Mesendoderm (in vitro differentiated cells): ENCODE measurements around the gene CASKIN2.
A peak's percentile ranks its signal among the peaks of the same experiment; 100 is the strongest.

Experiments used
- DNase-seq: peaks from one replicate; pipeline ENCODE4 v3.0.0; 2013
- H2AK5ac ChIP-seq: 2 replicates; pipeline ENCODE4 v1.6.1; 2013; ENCODE audit warnings: low read length, inconsistent platforms
- H2BK120ac ChIP-seq: 2 replicates; pipeline ENCODE4 v1.6.1; 2013; ENCODE audit warnings: low read depth, mild to moderate bottlenecking, low read length, moderate library complexity, mixed read lengths
- H2BK15ac ChIP-seq: replicated peaks from 2 replicates; pipeline ENCODE4 v1.6.1; 2013; ENCODE audit warnings: low read depth, mild to moderate bottlenecking, moderate library complexity
- H2BK5ac ChIP-seq: 2 replicates; pipeline ENCODE4 v1.6.1; 2013; ENCODE audit warnings: low read length, inconsistent platforms
- H3K18ac ChIP-seq: 2 replicates; pipeline ENCODE4 v1.6.1; 2013; ENCODE audit warnings: mild to moderate bottlenecking, low read length, mixed read lengths
- H3K23ac ChIP-seq: one replicate; pipeline ENCODE4 v1.6.1; 2013; ENCODE audit warnings: low read length
- H3K27ac ChIP-seq: 2 replicates; pipeline ENCODE4 v1.5.1; 2013; ENCODE audit warnings: low read depth, mild to moderate bottlenecking, inconsistent platforms, low read length, moderate library complexity
- H3K27me3 ChIP-seq: 2 replicates; pipeline ENCODE4 v1.6.1; 2013; ENCODE audit warnings: low read length, control low read depth, mild to moderate bottlenecking, inconsistent platforms; ENCODE audit not compliant: insufficient read depth, poor library complexity
- H3K36me3 ChIP-seq: 2 replicates; pipeline ENCODE4 v1.6.1; 2013; ENCODE audit warnings: low read length, inconsistent platforms; ENCODE audit not compliant: control insufficient read depth, insufficient read depth
- H3K4ac ChIP-seq: one replicate; pipeline ENCODE4 v1.6.1; 2013; ENCODE audit warnings: low read depth, mild to moderate bottlenecking, low read length, moderate library complexity
- H3K4me1 ChIP-seq: 2 replicates; pipeline ENCODE4 v1.6.1; 2013; ENCODE audit warnings: low read depth, low read length, inconsistent platforms; ENCODE audit not compliant: control insufficient read depth
- H3K4me2 ChIP-seq: 2 replicates; pipeline ENCODE4 v1.6.1; 2013; ENCODE audit warnings: low read length
- H3K4me3 ChIP-seq: 2 replicates; pipeline ENCODE4 v1.5.1; 2013; ENCODE audit warnings: mild to moderate bottlenecking, low read length
- H3K56ac ChIP-seq: one replicate; pipeline ENCODE4 v1.6.1; 2013; ENCODE audit warnings: low read length
- H3K79me1 ChIP-seq: 2 replicates; pipeline ENCODE4 v1.6.1; 2013; ENCODE audit warnings: low read length, inconsistent platforms
- H3K79me2 ChIP-seq: 2 replicates; pipeline ENCODE4 v1.6.1; 2013; ENCODE audit warnings: mild to moderate bottlenecking, low read length; ENCODE audit not compliant: control insufficient read depth, insufficient read depth
- H3K9ac ChIP-seq: 2 replicates; pipeline ENCODE4 v1.6.1; 2013; ENCODE audit warnings: low read length, inconsistent platforms
- H4K5ac ChIP-seq: one replicate; pipeline ENCODE4 v1.6.1; 2013; ENCODE audit warnings: low read length
- H4K8ac ChIP-seq: one replicate; pipeline ENCODE4 v1.6.1; 2013; ENCODE audit warnings: low read depth, mild to moderate bottlenecking, control low read depth, low read length, moderate library complexity
- WGBS: extraction: QIAGEN DNeasy Blood & Tissue Kit; methylation state at CpG from one replicate; pipeline ENCODE4 v1.1.7; 2013; ENCODE audit warnings: low lambda C conversion rate, missing lambda C conversion rate; ENCODE audit not compliant: insufficient coverage; ENCODE audit errors: extremely low coverage; 5-methylcytosine and 5-hydroxymethylcytosine counted together

Gene CASKIN2

DNA sequence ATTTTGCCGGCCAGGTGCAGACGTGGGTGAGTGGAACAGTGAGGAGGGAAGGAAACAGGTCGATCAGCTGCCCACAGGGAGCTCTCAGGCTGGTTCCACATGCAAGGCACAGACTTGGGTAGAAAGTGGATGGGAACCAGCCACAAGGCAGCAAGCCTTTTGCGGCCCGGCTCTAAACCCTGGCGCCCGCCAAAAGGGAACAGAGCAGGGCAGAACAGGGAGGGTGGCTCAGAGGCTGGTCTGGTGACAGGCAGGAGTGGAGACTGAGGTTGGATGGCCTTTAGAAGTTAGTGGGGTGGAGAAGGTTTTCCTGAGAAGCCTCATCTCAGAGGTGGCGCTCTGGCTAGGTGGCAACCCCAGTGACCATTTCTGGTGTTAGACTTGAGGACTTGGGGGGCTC, 20.5 kb upstream of the CASKIN2 start:
- Histone ChIP-seq H4K5ac (no peak overlapping the region), H3K27me3 (no peaks in the 10 kb centered on the region), H3K4me3 (no peak overlapping the region), H3K36me3 (no peaks in the 10 kb centered on the region), H3K23ac (no peak overlapping the region), H3K79me2 (no peaks in the 10 kb centered on the region), H3K79me1 (no peaks in the 10 kb centered on the region), H4K8ac (no peak overlapping the region), H3K9ac (no peak overlapping the region), H2BK5ac (no peak overlapping the region), H2BK120ac (no peak overlapping the region), H3K4ac (no peak overlapping the region), H3K4me1 (no peaks in the 10 kb centered on the region), H3K56ac (no peak overlapping the region), H3K27ac (no peak overlapping the region), H3K18ac (no peak overlapping the region), H2AK5ac (no peak overlapping the region), H2BK15ac (no peak overlapping the region), H3K4me2 (no peak overlapping the region)
- WGBS = no CpG with 5 or more reads among the region's 8 CpGs
- DNase-seq = no peak

DNA sequence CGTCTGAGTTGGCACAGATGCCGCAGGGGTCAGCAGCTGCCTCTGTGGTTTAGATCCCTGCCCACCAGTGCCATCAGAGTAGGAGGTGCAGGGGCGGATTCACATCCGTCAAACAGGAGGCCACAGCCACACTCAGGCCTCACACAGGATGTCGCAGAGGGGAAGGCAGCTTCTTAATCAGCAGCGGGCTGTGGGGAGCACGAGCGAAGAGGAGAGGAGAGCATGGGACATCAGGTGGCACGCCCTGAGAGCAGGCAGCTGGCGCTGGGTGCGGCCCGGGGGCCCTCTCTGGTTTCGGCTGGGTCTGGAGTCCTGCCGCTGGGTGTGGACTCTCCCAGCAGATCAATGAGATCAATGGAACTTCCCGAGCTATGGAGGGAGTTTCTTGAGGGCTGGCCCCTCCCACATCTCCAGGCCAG, 19.8 kb upstream of the CASKIN2 start:
- H3K4me1 ChIP-seq = no peaks in the 10 kb centered on the region
- no peak overlapping the region for H3K4me3 ChIP-seq
- no peaks in the 10 kb centered on the region for H3K79me2 ChIP-seq
- H3K56ac ChIP-seq = no peak overlapping the region
- no peak overlapping the region for H3K9ac ChIP-seq
- H3K18ac ChIP-seq = no peak overlapping the region
- H2BK5ac ChIP-seq = no peak overlapping the region
- H3K36me3 ChIP-seq = no peaks in the 10 kb centered on the region
- no peak overlapping the region for H3K4ac ChIP-seq
- H3K27ac ChIP-seq = no peak overlapping the region
- H4K5ac ChIP-seq = no peak overlapping the region
- DNase-seq = no peak
- no peak overlapping the region for H3K23ac ChIP-seq
- H3K4me2 ChIP-seq = no peak overlapping the region
- H2BK15ac ChIP-seq = no peak overlapping the region
- no peak overlapping the region for H2BK120ac ChIP-seq
- H3K27me3 ChIP-seq = no peaks in the 10 kb centered on the region
- H4K8ac ChIP-seq = no peak overlapping the region
- no CpG with 5 or more reads among the region's 15 CpGs for WGBS
- no peak overlapping the region for H2AK5ac ChIP-seq
- H3K79me1 ChIP-seq = no peaks in the 10 kb centered on the region

- H3K4me2 ChIP-seq = no peak overlapping the region
- no peaks in the 10 kb centered on the region for H3K27me3 ChIP-seq
- H4K8ac ChIP-seq = no peak overlapping the region
- no peak overlapping the region for H3K9ac ChIP-seq
- H3K4me1 ChIP-seq = no peaks in the 10 kb centered on the region
- H3K36me3 ChIP-seq = no peaks in the 10 kb centered on the region
- no peak overlapping the region for H3K27ac ChIP-seq
- H3K18ac ChIP-seq = no peak overlapping the region
- H2AK5ac ChIP-seq = no peak overlapping the region
- no CpG with 5 or more reads among the region's 7 CpGs for WGBS
- H3K56ac ChIP-seq = no peak overlapping the region
- no peaks in the 10 kb centered on the region for H3K79me2 ChIP-seq
- no peak overlapping the region for H3K23ac ChIP-seq
- H2BK15ac ChIP-seq = no peak overlapping the region
- H3K4ac ChIP-seq = no peak overlapping the region
- H4K5ac ChIP-seq = no peak overlapping the region
- H2BK120ac ChIP-seq = no peak overlapping the region
- no peak overlapping the region for H3K4me3 ChIP-seq
- DNase-seq = peak; percentile 79
- peaks cover 2% of the 10 kb centered on the region for H3K79me1 ChIP-seq
- H2BK5ac ChIP-seq = no peak overlapping the region
Observed at GRCh38 chr17:75531721-75532072, 16.4 kb upstream of the CASKIN2 start.

GRCh38 chr17:75530837-75531720, 15.7 kb upstream of the CASKIN2 start:
- no peaks in the 10 kb centered on the region for H3K4me1 ChIP-seq
- no CpG with 5 or more reads among the region's 19 CpGs for WGBS
- no peak overlapping the region for H2BK120ac ChIP-seq
- H3K23ac ChIP-seq = no peak overlapping the region
- H3K4me2 ChIP-seq = no peak overlapping the region
- no peak overlapping the region for H2AK5ac ChIP-seq
- H3K27ac ChIP-seq = no peak overlapping the region
- H3K4me3 ChIP-seq = no peak overlapping the region
- no peak for DNase-seq
- no peaks in the 10 kb centered on the region for H3K27me3 ChIP-seq
- H4K8ac ChIP-seq = no peak overlapping the region
- H3K56ac ChIP-seq = peak overlapping the region; percentile 17
- no peaks in the 10 kb centered on the region for H3K79me2 ChIP-seq
- H3K36me3 ChIP-seq = no peaks in the 10 kb centered on the region
- no peak overlapping the region for H2BK5ac ChIP-seq
- H3K9ac ChIP-seq = no peak overlapping the region
- no peak overlapping the region for H3K4ac ChIP-seq
- peaks cover 2% of the 10 kb centered on the region for H3K79me1 ChIP-seq
- no peak overlapping the region for H3K18ac ChIP-seq
- no peak overlapping the region for H2BK15ac ChIP-seq
- no peak overlapping the region for H4K5ac ChIP-seq

- H3K23ac ChIP-seq = peak overlapping the region; percentile 29
- no peak overlapping the region for H4K8ac ChIP-seq
- no peak overlapping the region for H4K5ac ChIP-seq
- H2BK5ac ChIP-seq = no peak overlapping the region
- H3K56ac ChIP-seq = peak overlapping the region; percentile 75
- WGBS = no CpG with 5 or more reads among the region's 13 CpGs
- H3K79me1 ChIP-seq = peaks cover 2% of the 10 kb centered on the region
- H2AK5ac ChIP-seq = no peak overlapping the region
- no peak overlapping the region for H3K27ac ChIP-seq
- no peak overlapping the region for H2BK15ac ChIP-seq
- peak overlapping the region; percentile 50 for H3K4me3 ChIP-seq
- no peak overlapping the region for H3K18ac ChIP-seq
- peaks cover 3% of the 10 kb centered on the region for H3K36me3 ChIP-seq
- H3K4me1 ChIP-seq = no peaks in the 10 kb centered on the region
- DNase-seq = peak; percentile 31
- no peak overlapping the region for H3K4ac ChIP-seq
- no peak overlapping the region for H2BK120ac ChIP-seq
- H3K9ac ChIP-seq = peak overlapping the region; percentile 66
- no peaks in the 10 kb centered on the region for H3K79me2 ChIP-seq
- H3K4me2 ChIP-seq = peak overlapping the region; percentile 75
- H3K27me3 ChIP-seq = no peaks in the 10 kb centered on the region
Observed at GRCh38 chr17:75526555-75527270, 11.4 kb upstream of the CASKIN2 start.
